Fibroblast of lung (primary cell): ENCODE data around the gene FILIP1L. TPM values are rescaled to one million over a fixed set of nuclear protein-coding genes. Genes with fewer than 3 reads are reported as not detected.

Source experiments
- DNase-seq, 2 donors: peaks; one replicate each; pipeline versions ENCODE4 v3.0.0 to v3.0.0-alpha.2; 2010; ENCODE audit warnings: low read depth in 2 of 2
- H2AFZ ChIP-seq: 2 replicates; pipeline ENCODE4 v1.5.1; 2012; ENCODE audit warnings: low read length, control low read depth, inconsistent platforms
- H3K27ac ChIP-seq: 2 replicates; pipeline ENCODE4 v1.5.1; 2011; ENCODE audit warnings: low read length, control low read depth; ENCODE audit not compliant: insufficient read depth
- H3K27me3 ChIP-seq: 2 replicates; pipeline ENCODE4 v1.5.1; 2011; ENCODE audit warnings: mild to moderate bottlenecking, low read length; ENCODE audit not compliant: control insufficient read depth, insufficient read depth
- H3K36me3 ChIP-seq: 2 replicates; pipeline ENCODE4 v1.5.1; 2011; ENCODE audit warnings: low read length; ENCODE audit not compliant: control insufficient read depth, insufficient read depth
- H3K4me1 ChIP-seq: 2 replicates; pipeline ENCODE4 v1.5.1; 2011; ENCODE audit warnings: low read length; ENCODE audit not compliant: control insufficient read depth, insufficient read depth; ENCODE audit errors: extremely low read depth
- H3K4me2 ChIP-seq: 2 replicates; pipeline ENCODE4 v1.5.1; 2011; ENCODE audit warnings: low read length, control low read depth; ENCODE audit not compliant: insufficient read depth; ENCODE audit errors: extremely low read depth
- H3K4me3 ChIP-seq, 4 experiments: fragments of 200-600 bp in 1 of 4; sonication (generic) in 1 of 4; replicated peaks in 1 of 4; 2 replicates each; pipeline ENCODE4 v1.5.1; 2011 to 2016; ENCODE audit warnings: low read length in 4 of 4, low read depth in 3 of 4, mild to moderate bottlenecking in 3 of 4, control low read depth in 2 of 4, inconsistent platforms in 1 of 4, mixed read lengths in 1 of 4; ENCODE audit not compliant: insufficient read depth in 1 of 4; ENCODE audit errors: control extremely low read depth in 1 of 4
- H3K79me2 ChIP-seq: 2 replicates; pipeline ENCODE4 v1.5.1; 2012; ENCODE audit warnings: mild to moderate bottlenecking, low read length, inconsistent platforms; ENCODE audit not compliant: control insufficient read depth, insufficient read depth
- H3K9ac ChIP-seq: 2 replicates; pipeline ENCODE4 v1.5.1; 2011; ENCODE audit warnings: mild to moderate bottlenecking, low read length, control low read depth; ENCODE audit not compliant: insufficient read depth
- H3K9me3 ChIP-seq: 2 replicates; pipeline ENCODE4 v1.5.1; 2012; ENCODE audit warnings: low read depth, low read length; ENCODE audit not compliant: control insufficient read depth, insufficient read depth
- H4K20me1 ChIP-seq: 2 replicates; pipeline ENCODE4 v1.5.1; 2011; ENCODE audit warnings: low read length; ENCODE audit not compliant: control insufficient read depth, insufficient read depth; ENCODE audit errors: extremely low read depth
- EZH2 ChIP-seq: IDR thresholded peaks from 2 replicates; pipeline ENCODE4 v1.5.1; 2012; ENCODE audit warnings: low read length, control low read depth, mild to moderate bottlenecking; ENCODE audit errors: missing control alignments
- polyA plus RNA-seq, 2 donors: library from polyadenylated mRNA; depleted of rRNA in 1 of 2; stranded (reverse) in 1 of 2; unstranded in 1 of 2; fragments of >200 nt; gene quantifications; 2 replicates each; pipeline ENCODE4 v1.2.1, GENCODE V29; 2011 to 2012; ENCODE audit warnings: missing spikeins in 1 of 2
- total RNA-seq: library from RNA; depleted of rRNA; stranded (reverse); fragments of >200 nt; gene quantifications from 2 replicates; pipeline ENCODE4 v1.2.1, GENCODE V29; 2014
- TF ChIP-seq, protein P1 (sequence below), 2 donors: IDR thresholded peaks in 1 of 2; conservative IDR thresholded peaks in 1 of 2; 1 replicate in 1 of 2; 2 replicates in 1 of 2; pipeline ENCODE4 v1.5.1; 2011 to 2012; ENCODE audit warnings: low read length in 2 of 2, control low read depth in 1 of 2, inconsistent platforms in 1 of 2, low read depth in 1 of 2, mild to moderate bottlenecking in 1 of 2

FILIP1L gene
- total and polyA plus RNA-seq, 2 donors (not counting 1 experiment from before 2014, with no cell fraction given) = 92.8 to 126 TPM

DNA sequence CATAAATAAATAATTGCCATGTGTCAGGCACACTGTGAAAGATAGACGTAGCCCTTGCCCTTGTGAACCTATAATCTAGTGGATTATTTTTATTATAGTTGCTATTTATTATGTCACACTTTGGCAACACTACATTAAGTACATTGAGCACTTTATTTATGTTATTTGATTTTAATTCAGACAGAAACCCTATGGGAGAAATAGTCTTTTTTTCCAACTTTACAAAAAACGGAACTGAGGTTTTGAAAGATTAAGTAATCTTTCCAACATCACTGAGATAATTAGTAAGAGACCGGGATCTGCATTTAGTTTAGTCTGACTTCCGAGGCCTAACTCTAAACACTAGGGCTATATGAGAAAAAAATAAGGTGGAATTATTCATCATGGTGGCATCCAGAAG, 2.8 kb upstream of the FILIP1L start:
- Histone ChIP-seq H3K4me3 (no peak overlapping the region), H3K9me3 (no peaks in the 10 kb centered on the region), H3K9ac (no peak overlapping the region), H3K27ac (no peak overlapping the region), H2AFZ (no peak overlapping the region), H3K36me3 (no peaks in the 10 kb centered on the region), H4K20me1 (no peaks in the 10 kb centered on the region), H3K4me1 (no peaks in the 10 kb centered on the region), H3K27me3 (no peaks in the 10 kb centered on the region), H3K79me2 (no peaks in the 10 kb centered on the region), H3K4me2 (no peak overlapping the region)
- no peak for DNase-seq
- TF ChIP-seq, protein P1, sequence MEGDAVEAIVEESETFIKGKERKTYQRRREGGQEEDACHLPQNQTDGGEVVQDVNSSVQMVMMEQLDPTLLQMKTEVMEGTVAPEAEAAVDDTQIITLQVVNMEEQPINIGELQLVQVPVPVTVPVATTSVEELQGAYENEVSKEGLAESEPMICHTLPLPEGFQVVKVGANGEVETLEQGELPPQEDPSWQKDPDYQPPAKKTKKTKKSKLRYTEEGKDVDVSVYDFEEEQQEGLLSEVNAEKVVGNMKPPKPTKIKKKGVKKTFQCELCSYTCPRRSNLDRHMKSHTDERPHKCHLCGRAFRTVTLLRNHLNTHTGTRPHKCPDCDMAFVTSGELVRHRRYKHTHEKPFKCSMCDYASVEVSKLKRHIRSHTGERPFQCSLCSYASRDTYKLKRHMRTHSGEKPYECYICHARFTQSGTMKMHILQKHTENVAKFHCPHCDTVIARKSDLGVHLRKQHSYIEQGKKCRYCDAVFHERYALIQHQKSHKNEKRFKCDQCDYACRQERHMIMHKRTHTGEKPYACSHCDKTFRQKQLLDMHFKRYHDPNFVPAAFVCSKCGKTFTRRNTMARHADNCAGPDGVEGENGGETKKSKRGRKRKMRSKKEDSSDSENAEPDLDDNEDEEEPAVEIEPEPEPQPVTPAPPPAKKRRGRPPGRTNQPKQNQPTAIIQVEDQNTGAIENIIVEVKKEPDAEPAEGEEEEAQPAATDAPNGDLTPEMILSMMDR (conservative IDR thresholded peaks at IDR 0.05 in 1 of 2, IDR thresholded peaks at IDR 0.05 in 1 of 2; ENCODE audit: low read depth in 1 of 2, low read length in 2 of 2) = no peak
- TF ChIP-seq EZH2 = no peak

GRCh38 chr3:100113723-100114412, 433 bp downstream of the FILIP1L start:
- H2AFZ ChIP-seq = no peak overlapping the region
- no peaks in the 10 kb centered on the region for H4K20me1 ChIP-seq
- no peaks in the 10 kb centered on the region for H3K36me3 ChIP-seq
- no peaks in the 10 kb centered on the region for H3K79me2 ChIP-seq
- no peak overlapping the region for H3K4me2 ChIP-seq
- no peak overlapping the region for H3K4me3 ChIP-seq
- DNase-seq = no peak
- no peak overlapping the region for H3K9ac ChIP-seq
- TF ChIP-seq EZH2 = no peak
- TF ChIP-seq, protein P1 (conservative IDR thresholded peaks at IDR 0.05 in 1 of 2, IDR thresholded peaks at IDR 0.05 in 1 of 2; ENCODE audit: low read depth in 1 of 2, low read length in 2 of 2) = no peak
- H3K4me1 ChIP-seq = no peaks in the 10 kb centered on the region
- no peaks in the 10 kb centered on the region for H3K27me3 ChIP-seq
- H3K27ac ChIP-seq = no peak overlapping the region
- H3K9me3 ChIP-seq = no peaks in the 10 kb centered on the region

DNA sequence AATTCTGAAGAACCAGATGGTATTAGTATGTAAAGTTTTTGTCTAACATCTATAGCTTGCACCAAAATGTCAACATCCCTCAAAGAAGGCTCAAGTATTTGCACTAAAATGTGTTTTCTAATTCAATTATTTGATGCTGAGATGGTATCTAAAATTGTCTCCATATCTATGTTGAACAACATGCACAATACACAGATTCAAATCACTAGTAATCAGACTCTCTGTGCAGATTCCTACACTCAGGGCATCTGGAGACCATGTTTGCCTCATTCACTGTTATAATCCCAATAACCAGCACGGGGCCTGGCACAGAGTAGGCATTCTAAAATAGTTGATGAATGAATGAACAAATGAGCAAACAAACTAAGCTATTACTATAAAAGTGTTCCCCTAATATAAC, 2.6 kb downstream of the FILIP1L start:
- H3K27me3 ChIP-seq = no peaks in the 10 kb centered on the region
- no peak for TF ChIP-seq EZH2
- H3K4me1 ChIP-seq = peaks cover 3% of the 10 kb centered on the region
- no peak overlapping the region for H3K9ac ChIP-seq
- no peak overlapping the region for H3K4me3 ChIP-seq
- H3K9me3 ChIP-seq = no peaks in the 10 kb centered on the region
- H3K4me2 ChIP-seq = no peak overlapping the region
- no peaks in the 10 kb centered on the region for H3K79me2 ChIP-seq
- no peak overlapping the region for H2AFZ ChIP-seq
- no peaks in the 10 kb centered on the region for H4K20me1 ChIP-seq
- H3K27ac ChIP-seq = no peak overlapping the region
- no peak for DNase-seq
- H3K36me3 ChIP-seq = no peaks in the 10 kb centered on the region
